ENCODE results near the gene FOXP4.

DNA sequence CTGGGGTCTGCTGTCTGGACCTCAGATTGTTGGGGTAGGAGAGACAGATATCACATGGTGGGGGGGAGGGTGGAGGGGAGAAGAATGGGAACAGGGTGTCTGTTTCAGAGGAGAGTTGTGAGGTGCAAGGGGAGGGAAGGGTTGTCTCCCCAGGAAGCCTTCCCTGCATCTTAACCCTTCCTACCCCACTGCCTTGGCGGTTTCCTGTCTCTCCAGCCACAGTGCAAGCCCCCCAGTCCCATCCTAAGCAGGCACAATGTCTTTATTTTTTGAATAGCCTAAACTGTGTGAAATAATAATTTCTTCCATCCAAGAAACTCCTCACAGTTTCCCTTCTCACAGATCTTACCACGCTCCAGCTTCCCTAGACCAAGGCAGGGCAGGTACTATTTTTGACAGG lies 3.5 kb downstream of the FOXP4 start:
- TF ChIP-seq, protein P1, sequence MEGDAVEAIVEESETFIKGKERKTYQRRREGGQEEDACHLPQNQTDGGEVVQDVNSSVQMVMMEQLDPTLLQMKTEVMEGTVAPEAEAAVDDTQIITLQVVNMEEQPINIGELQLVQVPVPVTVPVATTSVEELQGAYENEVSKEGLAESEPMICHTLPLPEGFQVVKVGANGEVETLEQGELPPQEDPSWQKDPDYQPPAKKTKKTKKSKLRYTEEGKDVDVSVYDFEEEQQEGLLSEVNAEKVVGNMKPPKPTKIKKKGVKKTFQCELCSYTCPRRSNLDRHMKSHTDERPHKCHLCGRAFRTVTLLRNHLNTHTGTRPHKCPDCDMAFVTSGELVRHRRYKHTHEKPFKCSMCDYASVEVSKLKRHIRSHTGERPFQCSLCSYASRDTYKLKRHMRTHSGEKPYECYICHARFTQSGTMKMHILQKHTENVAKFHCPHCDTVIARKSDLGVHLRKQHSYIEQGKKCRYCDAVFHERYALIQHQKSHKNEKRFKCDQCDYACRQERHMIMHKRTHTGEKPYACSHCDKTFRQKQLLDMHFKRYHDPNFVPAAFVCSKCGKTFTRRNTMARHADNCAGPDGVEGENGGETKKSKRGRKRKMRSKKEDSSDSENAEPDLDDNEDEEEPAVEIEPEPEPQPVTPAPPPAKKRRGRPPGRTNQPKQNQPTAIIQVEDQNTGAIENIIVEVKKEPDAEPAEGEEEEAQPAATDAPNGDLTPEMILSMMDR (IDR thresholded peaks at IDR 0.05; ENCODE audit: insufficient read depth, low read depth, low read length), result no peak
- no peak for TF ChIP-seq EZH2 (IDR thresholded peaks at IDR 0.05; ENCODE audit: insufficient read depth, low read length)

Measured in astrocyte (in vitro differentiated cells and primary cell).